NB4 (cell line): Measurements from ENCODE around the gene CDK2.

Experiments
- CTCF ChIP-seq: IDR thresholded peaks from one replicate; pipeline ENCODE4 v1.5.1; 2012; ENCODE audit warnings: low read depth, low read length
- MYC ChIP-seq: IDR thresholded peaks from 2 replicates; pipeline ENCODE4 v1.6.1; 2011; ENCODE audit warnings: low read depth, low read length
- POLR2A ChIP-seq: IDR thresholded peaks from 2 replicates; pipeline ENCODE4 v1.6.1; 2011; ENCODE audit warnings: mild to moderate bottlenecking; ENCODE audit not compliant: insufficient read length; ENCODE audit errors: extremely low read depth

GRCh38 chr12:55978393-55978792, 11.8 kb downstream of the CDK2 start:
- TF ChIP-seq CTCF = no peak
- TF ChIP-seq POLR2A = no peak
- no peak; the same call in 1 of the 2 replicates for TF ChIP-seq MYC
